ENCODE data around the gene ROR2.

DNA sequence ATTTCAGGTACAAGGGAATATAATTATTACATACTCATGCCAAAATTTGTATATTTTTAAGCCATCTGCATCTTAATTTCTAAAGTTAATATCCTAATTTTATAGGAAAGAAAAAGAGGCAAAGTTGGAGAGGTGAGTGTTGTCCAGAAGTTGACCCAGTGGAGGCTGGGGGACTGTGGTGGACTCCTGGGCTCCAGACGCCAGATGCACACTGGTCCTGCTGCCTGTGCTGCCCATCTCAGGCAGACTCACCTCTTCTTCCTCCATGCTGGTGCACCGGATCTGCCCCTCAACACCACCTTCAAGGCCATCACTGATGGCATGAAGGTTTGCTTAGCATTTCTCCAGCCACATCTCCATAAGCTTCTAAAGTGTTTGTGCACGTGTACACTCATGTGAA is 305.6 kb downstream of the ROR2 start:
- TF ChIP-seq RARB (CRISPR knock-in tag; IDR thresholded peaks at IDR 0.05) (no peak), CSDC2 (CRISPR knock-in tag; IDR thresholded peaks at IDR 0.05) (no peak), ZFP3 (CRISPR knock-in tag; IDR thresholded peaks at IDR 0.05) (no peak), ISL1 (CRISPR knock-in tag; IDR thresholded peaks at IDR 0.05) (no peak)

Data from SK-N-SH treated with all-trans-retinoic acid at 6 μM for 48 hours (cell line).